Activated T-cell treated with anti-CD3 and anti-CD28 coated beads, Interleukin-2, amount 50 U/mL, for 4 hours (primary cell): ENCODE measurements around the gene FAM89B. TPM values are rescaled to one million over a fixed set of nuclear protein-coding genes. Genes with fewer than 3 reads are reported as not detected.

Experiments used
- ATAC-seq, 2 donors: fragments of 200-7000 bp; cut with Tn5 transposase; one replicate each; pipeline ENCODE4 v1.10.0; 2021
- DNase-seq: peaks from one replicate; pipeline ENCODE4 v3.0.0-alpha.2; 2020
- H3K27me3 Mint-ChIP-seq: one replicate; pipeline ENCODE4 v1.8.0; 2021; ENCODE audit warnings: low read depth, mixed read lengths
- H3K36me3 Mint-ChIP-seq: one replicate; pipeline ENCODE4 v1.8.0; 2022; ENCODE audit warnings: mixed read lengths; ENCODE audit not compliant: insufficient read depth
- H3K4me1 Mint-ChIP-seq: one replicate; pipeline ENCODE4 v1.8.0; 2021; ENCODE audit warnings: low read depth, mixed read lengths
- H3K4me3 Mint-ChIP-seq: one replicate; pipeline ENCODE4 v1.8.0; 2021; ENCODE audit warnings: mild to moderate bottlenecking, moderate library complexity, mixed read lengths
- H3K9me3 Mint-ChIP-seq: one replicate; pipeline ENCODE4 v1.8.0; 2021; ENCODE audit warnings: mixed read lengths
- total RNA-seq, 3 donors: library from RNA; stranded (reverse); gene quantifications; one replicate each; pipeline ENCODE4 v1.2.1, GENCODE V29; 2021

Gene FAM89B
- total RNA-seq, 3 donors from 2014 or later, result 27.4 to 32.0 (median 28.6) TPM

GRCh38 chr11:65569973-65570918 is 2.1 kb upstream of the FAM89B start, which contains the start of gene ZNRD2:
Gene ZNRD2 (plus strand): TSS chr11:65570477. CDS start chr11:65570492, 15 bp downstream.
- Mint-ChIP-seq H3K4me1 (peaks cover 68% of the 10 kb centered on the region), H3K4me3 (peak within 1 kb of the TSS; percentile 99), H3K36me3 (peaks cover 14% of the 10 kb centered on the region), H3K9me3 (no peaks in the 10 kb centered on the region), H3K27me3 (no peaks in the 10 kb centered on the region)
- ATAC-seq (peak; percentile 80), DNase-seq (peak; percentile 97)

- no peak for DNase-seq
- no peaks in the 10 kb centered on the region for H3K9me3 Mint-ChIP-seq
- no peak for ATAC-seq
- peaks cover 14% of the 10 kb centered on the region for H3K36me3 Mint-ChIP-seq
- no peaks in the 10 kb centered on the region for H3K27me3 Mint-ChIP-seq
- H3K4me3 Mint-ChIP-seq, result peak overlapping the region; percentile 99
- H3K4me1 Mint-ChIP-seq, result peaks cover 61% of the 10 kb centered on the region
Observed at GRCh38 chr11:65571420-65571819, 918 bp upstream of the FAM89B start.

GRCh38 chr11:65571940-65572339 is 398 bp upstream of the FAM89B start:
- DNase-seq (no peak), ATAC-seq (no peak)
- H3K36me3 Mint-ChIP-seq, result peaks cover 14% of the 10 kb centered on the region
- H3K9me3 Mint-ChIP-seq, result no peaks in the 10 kb centered on the region
- no peaks in the 10 kb centered on the region for H3K27me3 Mint-ChIP-seq
- peaks cover 61% of the 10 kb centered on the region for H3K4me1 Mint-ChIP-seq
- peak overlapping the region; percentile 99 for H3K4me3 Mint-ChIP-seq

GRCh38 chr11:65573391-65574079 is 1.2 kb downstream of the FAM89B start:
- peaks cover 11% of the 10 kb centered on the region for H3K36me3 Mint-ChIP-seq
- no peaks in the 10 kb centered on the region for H3K9me3 Mint-ChIP-seq
- H3K27me3 Mint-ChIP-seq, result no peaks in the 10 kb centered on the region
- ATAC-seq, result no peak
- DNase-seq, result no peak
- peaks cover 63% of the 10 kb centered on the region for H3K4me1 Mint-ChIP-seq
- peak overlapping the region; percentile 85 for H3K4me3 Mint-ChIP-seq

GRCh38 chr11:65574109-65574810 is 1.9 kb downstream of the FAM89B start:
- Mint-ChIP-seq H3K4me3 (peak overlapping the region; percentile 89), H3K4me1 (peaks cover 58% of the 10 kb centered on the region), H3K9me3 (no peaks in the 10 kb centered on the region), H3K36me3 (peaks cover 13% of the 10 kb centered on the region), H3K27me3 (no peaks in the 10 kb centered on the region)
- peak; percentile 81 for DNase-seq
- peak; percentile 25 to 28 for ATAC-seq

- H3K27me3 Mint-ChIP-seq, result no peaks in the 10 kb centered on the region
- ATAC-seq, result peak; percentile 1 to 2
- peak overlapping the region; percentile 89 for H3K4me3 Mint-ChIP-seq
- peaks cover 17% of the 10 kb centered on the region for H3K36me3 Mint-ChIP-seq
- H3K9me3 Mint-ChIP-seq, result no peaks in the 10 kb centered on the region
- no peak for DNase-seq
- peaks cover 56% of the 10 kb centered on the region for H3K4me1 Mint-ChIP-seq
Observed at GRCh38 chr11:65574811-65575567, 2.7 kb downstream of the FAM89B start.

GRCh38 chr11:65575568-65576231 is 3.4 kb downstream of the FAM89B start, which contains the start of gene EHBP1L1:
Gene EHBP1L1 (plus strand): TSS chr11:65576053. CDS start chr11:65576303, 250 bp downstream.
- Mint-ChIP-seq H3K4me1 (peaks cover 53% of the 10 kb centered on the region), H3K27me3 (no peaks in the 10 kb centered on the region), H3K4me3 (peak within 1 kb of the TSS; percentile 89), H3K36me3 (peaks cover 17% of the 10 kb centered on the region), H3K9me3 (no peaks in the 10 kb centered on the region)
- ATAC-seq (peak; percentile 23 to 30), DNase-seq (peak; percentile 70)

GRCh38 chr11:65576232-65576866 is 4.0 kb downstream of the FAM89B start:
- DNase-seq (no peak), ATAC-seq (no peak)
- peaks cover 52% of the 10 kb centered on the region for H3K4me1 Mint-ChIP-seq
- peak overlapping the region; percentile 85 for H3K4me3 Mint-ChIP-seq
- no peaks in the 10 kb centered on the region for H3K9me3 Mint-ChIP-seq
- H3K36me3 Mint-ChIP-seq, result peaks cover 16% of the 10 kb centered on the region
- H3K27me3 Mint-ChIP-seq, result no peaks in the 10 kb centered on the region

GRCh38 chr11:65576867-65577755 is 4.8 kb downstream of the FAM89B start:
- Mint-ChIP-seq H3K36me3 (peaks cover 12% of the 10 kb centered on the region), H3K9me3 (no peaks in the 10 kb centered on the region), H3K4me1 (peaks cover 44% of the 10 kb centered on the region), H3K4me3 (peak overlapping the region; percentile 85), H3K27me3 (no peaks in the 10 kb centered on the region)
- ATAC-seq (peak; percentile 17 to 19), DNase-seq (peak; percentile 26)

GRCh38 chr11:65577756-65578109 is 5.4 kb downstream of the FAM89B start:
- Mint-ChIP-seq H3K27me3 (no peaks in the 10 kb centered on the region), H3K9me3 (no peaks in the 10 kb centered on the region), H3K36me3 (peaks cover 15% of the 10 kb centered on the region), H3K4me3 (peak overlapping the region; percentile 85), H3K4me1 (peaks cover 42% of the 10 kb centered on the region)
- DNase-seq (no peak), ATAC-seq (no peak)

GRCh38 chr11:65578134-65578533 is 5.8 kb downstream of the FAM89B start:
- H3K4me1 Mint-ChIP-seq, result peaks cover 40% of the 10 kb centered on the region
- DNase-seq (no peak), ATAC-seq (no peak)
- H3K9me3 Mint-ChIP-seq, result no peaks in the 10 kb centered on the region
- peaks cover 19% of the 10 kb centered on the region for H3K36me3 Mint-ChIP-seq
- H3K27me3 Mint-ChIP-seq, result no peaks in the 10 kb centered on the region
- peak overlapping the region; percentile 85 for H3K4me3 Mint-ChIP-seq

GRCh38 chr11:65578667-65579066 is 6.3 kb downstream of the FAM89B start:
- Mint-ChIP-seq H3K27me3 (no peaks in the 10 kb centered on the region), H3K4me1 (peaks cover 36% of the 10 kb centered on the region), H3K36me3 (peaks cover 19% of the 10 kb centered on the region), H3K9me3 (no peaks in the 10 kb centered on the region), H3K4me3 (peak overlapping the region; percentile 51)
- no peak for DNase-seq
- ATAC-seq, result no peak
